Activated CD4-positive, alpha-beta T cell treated with anti-CD3 and anti-CD28 coated beads, Interleukin-2, amount 10 ng/mL, durations not matched to agents 7 days and 5 days (primary cell): Measurements from ENCODE around the gene RABEP2. TPM values are rescaled to one million over a fixed set of nuclear protein-coding genes. Genes with fewer than 3 reads are reported as not detected.
A peak's percentile ranks its signal among the peaks of the same experiment; 100 is the strongest.
"Not testable (repeated sequence)": the region's sequence is repeated elsewhere in the genome, so short reads cannot be mapped to it uniquely, and the experiment has no call there.

Source experiments
- CTCF ChIA-PET: fragments of 350-600 bp; sonication (Branson Sonifier 250); formaldehyde crosslinking; loops from one replicate; lab custom pipeline; 2021; ENCODE audit warnings: antibody characterized with exemption; lab: Charles Lee
- POLR2A ChIA-PET: fragments of 350-600 bp; sonication (Branson Sonifier 250); formaldehyde crosslinking; loops from one replicate; lab custom pipeline; 2021; ENCODE audit warnings: antibody characterized with exemption; lab: Charles Lee
- DNase-seq: peaks from one replicate; pipeline ENCODE4 v3.0.0-alpha.2; 2020
- H3K27ac Mint-ChIP-seq: one replicate; pipeline ENCODE4 v1.8.0; 2021; ENCODE audit warnings: mild to moderate bottlenecking, moderate library complexity, mixed read lengths
- H3K27me3 Mint-ChIP-seq: one replicate; pipeline ENCODE4 v1.8.0; 2021; ENCODE audit warnings: mixed read lengths
- H3K36me3 Mint-ChIP-seq: one replicate; pipeline ENCODE4 v1.8.0; 2021; ENCODE audit warnings: low read depth, mixed read lengths
- H3K4me1 Mint-ChIP-seq: one replicate; pipeline ENCODE4 v1.8.0; 2021; ENCODE audit warnings: mixed read lengths
- H3K4me3 Mint-ChIP-seq: one replicate; pipeline ENCODE4 v1.8.0; 2021; ENCODE audit warnings: mild to moderate bottlenecking, moderate library complexity, mixed read lengths
- H3K9me3 Mint-ChIP-seq: one replicate; pipeline ENCODE4 v1.8.0; 2021; ENCODE audit warnings: mixed read lengths
- total RNA-seq, 2 experiments: library from RNA; stranded (reverse); gene quantifications; one replicate each; pipeline ENCODE4 v1.2.3, GENCODE V29; 2021

Gene RABEP2
- total RNA-seq, 2 experiments from 2014 or later = 16.8 to 21.1 TPM

DNA sequence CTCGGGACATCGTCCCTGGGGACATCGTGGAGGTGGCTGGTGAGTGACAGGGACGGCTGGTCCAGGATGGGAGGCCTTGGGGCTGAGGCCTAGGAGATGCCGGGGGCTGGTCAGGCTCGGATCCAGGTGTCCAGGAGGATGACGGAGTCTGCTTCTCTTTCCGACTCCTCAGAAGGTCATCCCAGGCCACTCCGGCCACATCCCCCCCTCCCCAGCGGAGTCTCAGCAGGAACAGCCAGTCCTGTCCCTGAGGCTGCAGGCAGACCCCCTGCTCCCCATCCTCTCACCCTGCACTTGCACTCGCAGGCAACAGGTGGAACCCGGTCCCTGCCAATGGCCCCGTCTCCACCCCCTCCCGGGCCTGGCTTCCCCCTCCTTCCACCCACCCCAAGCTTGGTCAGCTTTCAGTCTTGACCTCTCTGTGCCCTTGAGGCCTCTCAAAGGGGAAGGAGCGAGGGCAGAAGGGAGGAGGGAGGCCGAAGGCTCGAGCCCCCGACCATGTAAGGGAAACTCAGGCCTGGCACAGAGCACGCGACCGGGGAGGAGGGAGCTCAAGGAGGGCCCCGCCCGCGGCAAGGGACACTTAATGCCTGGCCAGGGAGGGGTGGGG lies 42.4 kb downstream of the RABEP2 start:
- ChIA-PET POLR2A (interaction anchor here (0.7 kb wide), 1 partner anchor 26 kb away, joined by 3 read pairs; no protein-coding TSS in a partner anchor), CTCF (no interaction called here)
- H3K4me1 Mint-ChIP-seq = peaks cover 26% of the 10 kb centered on the region
- H3K27me3 Mint-ChIP-seq = peaks cover 1% of the 10 kb centered on the region
- DNase-seq = no peak
- no peaks in the 10 kb centered on the region for H3K9me3 Mint-ChIP-seq
- no peak overlapping the region for H3K4me3 Mint-ChIP-seq
- H3K27ac Mint-ChIP-seq = no peak overlapping the region
- no peaks in the 10 kb centered on the region for H3K36me3 Mint-ChIP-seq

DNA sequence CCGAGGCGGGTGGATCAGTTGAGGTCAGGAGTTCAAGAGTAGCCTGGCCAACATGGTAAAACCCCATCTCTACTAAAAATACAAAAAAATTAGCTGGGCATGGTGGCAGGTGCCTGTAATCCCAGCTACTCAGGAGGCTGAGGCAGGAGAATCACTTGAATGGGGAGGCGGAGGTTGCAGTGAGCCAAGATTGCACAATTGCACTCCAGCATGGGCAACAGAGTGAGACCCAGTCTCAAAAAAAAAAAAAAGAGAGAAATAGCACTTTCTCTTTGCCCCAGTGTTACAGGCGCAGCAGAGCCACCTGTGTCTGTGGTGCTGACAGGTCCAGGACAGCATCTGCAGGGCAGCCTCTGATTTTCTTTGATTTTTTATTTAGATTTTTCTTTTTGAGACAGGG lies 43.5 kb downstream of the RABEP2 start:
- H3K36me3 Mint-ChIP-seq, DNase-seq, H3K9me3 Mint-ChIP-seq, POLR2A ChIA-PET, H3K27me3 Mint-ChIP-seq: not testable (repeated sequence)
- Mint-ChIP-seq H3K27ac (peak overlapping the region; percentile 36), H3K4me3 (peak overlapping the region; percentile 91), H3K4me1 (peaks cover 29% of the 10 kb centered on the region)
- CTCF ChIA-PET = interaction anchor here (0.6 kb wide), 1 partner anchor 1584 kb away, joined by 4 read pairs; no protein-coding TSS in a partner anchor

DNA sequence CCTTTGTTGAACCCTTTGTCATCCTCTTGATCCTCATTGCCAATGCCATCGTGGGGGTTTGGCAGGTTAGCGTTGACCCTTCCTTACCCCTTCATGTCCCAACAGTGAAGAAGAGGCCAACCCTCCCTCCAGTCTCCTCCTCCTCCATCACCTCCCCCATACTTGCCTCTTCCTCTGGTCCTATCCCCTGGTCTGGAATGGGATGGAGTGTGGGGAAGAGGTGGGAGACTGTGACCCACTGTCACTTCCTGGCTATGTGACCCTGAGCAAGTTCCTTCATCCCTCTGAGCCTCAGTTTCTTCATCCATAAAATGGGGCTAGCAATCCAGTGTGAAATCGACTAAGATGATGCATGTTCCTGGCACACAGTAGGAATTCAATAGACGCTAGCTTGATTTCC lies 44.1 kb downstream of the RABEP2 start:
- ChIA-PET CTCF (interaction anchor here (0.6 to 1.2 kb wide), 3 partner anchors 45 to 1584 kb away, joined by 4 to 5 read pairs (median 4); partner anchors contain the start of gene RABEP2), POLR2A (no interaction called here)
- peaks cover 29% of the 10 kb centered on the region for H3K4me1 Mint-ChIP-seq
- peaks cover 1% of the 10 kb centered on the region for H3K27me3 Mint-ChIP-seq
- peak overlapping the region; percentile 91 for H3K4me3 Mint-ChIP-seq
- no peaks in the 10 kb centered on the region for H3K9me3 Mint-ChIP-seq
- H3K36me3 Mint-ChIP-seq = no peaks in the 10 kb centered on the region
- DNase-seq = no peak
- peak overlapping the region; percentile 65 for H3K27ac Mint-ChIP-seq

DNA sequence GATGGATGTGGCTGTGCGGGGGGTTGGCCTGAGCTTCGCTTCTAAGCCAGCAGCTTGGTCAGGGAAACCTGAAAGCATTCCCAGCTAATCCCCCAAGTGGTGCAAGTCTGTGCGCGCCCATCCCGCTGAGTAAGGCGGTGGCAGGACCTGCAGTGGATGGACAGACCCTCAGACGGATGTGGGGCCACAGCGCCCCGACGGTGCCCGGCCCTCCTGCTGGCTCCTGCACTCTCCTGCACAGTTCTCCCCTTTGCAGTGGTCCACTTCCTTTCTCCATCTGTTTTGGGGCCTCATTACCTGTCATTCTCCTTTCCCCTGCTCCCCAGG lies 44.5 kb downstream of the RABEP2 start:
- peaks cover 29% of the 10 kb centered on the region for H3K4me1 Mint-ChIP-seq
- H3K27me3 Mint-ChIP-seq = peaks cover 1% of the 10 kb centered on the region
- no peak for DNase-seq
- H3K27ac Mint-ChIP-seq = peak overlapping the region; percentile 83
- H3K36me3 Mint-ChIP-seq = no peaks in the 10 kb centered on the region
- no peaks in the 10 kb centered on the region for H3K9me3 Mint-ChIP-seq
- ChIA-PET POLR2A (no interaction called here), CTCF (interaction anchor here (0.6 to 1.4 kb wide), 4 partner anchors 13 to 67 kb away, joined by 3 to 5 read pairs (median 4); partner anchors contain the start of gene RABEP2)
- peak overlapping the region; percentile 91 for H3K4me3 Mint-ChIP-seq

DNA sequence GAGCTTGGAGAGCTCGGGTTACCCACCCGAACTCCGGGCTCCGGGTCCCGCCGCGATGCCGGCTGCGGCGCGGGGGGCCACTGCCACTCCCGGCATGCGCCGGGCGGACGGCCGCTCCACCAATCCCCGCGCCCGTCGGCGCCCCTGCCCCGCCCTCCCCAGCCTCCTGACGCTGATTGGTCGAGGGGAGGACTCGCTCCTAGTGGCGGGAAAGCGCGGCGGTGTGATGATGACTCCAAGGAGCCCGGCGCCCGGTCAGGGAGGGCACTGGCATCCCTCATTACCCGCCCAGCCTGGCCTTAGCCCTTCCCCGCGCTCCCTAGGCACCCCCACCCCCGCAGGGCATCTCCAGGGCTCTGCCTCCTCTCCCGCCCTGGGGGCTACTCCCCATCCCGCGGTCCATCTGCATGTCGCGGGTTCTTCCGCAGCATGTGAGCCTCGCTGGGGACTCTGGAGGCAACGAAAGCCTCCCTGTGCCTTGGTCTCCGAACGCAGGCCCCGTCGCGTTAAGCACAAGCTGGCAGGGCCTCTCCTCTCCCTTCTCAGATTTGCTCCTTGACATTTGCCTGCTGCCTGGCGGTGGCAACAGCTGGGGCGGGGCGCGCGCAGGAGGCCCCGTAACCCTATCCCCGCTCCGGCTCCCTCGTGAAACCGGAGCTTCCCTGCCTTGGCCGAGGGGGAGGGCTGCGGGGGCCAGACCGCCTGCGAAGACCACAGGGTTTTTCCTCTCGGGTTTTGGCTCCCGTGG lies 45.0 kb downstream of the RABEP2 start:
- Mint-ChIP-seq H3K27ac (peak overlapping the region; percentile 83), H3K27me3 (peaks cover 1% of the 10 kb centered on the region), H3K36me3 (no peaks in the 10 kb centered on the region), H3K4me3 (peak overlapping the region; percentile 91), H3K4me1 (peaks cover 29% of the 10 kb centered on the region), H3K9me3 (no peaks in the 10 kb centered on the region)
- ChIA-PET CTCF (interaction anchor here (0.6 to 1.8 kb wide), 9 partner anchors 9 to 77 kb away, joined by 3 to 6 read pairs (median 4); partner anchors contain the start of genes RABEP2, SH2B1 and TUFM), POLR2A (no interaction called here)
- peak; percentile 94 for DNase-seq

DNA sequence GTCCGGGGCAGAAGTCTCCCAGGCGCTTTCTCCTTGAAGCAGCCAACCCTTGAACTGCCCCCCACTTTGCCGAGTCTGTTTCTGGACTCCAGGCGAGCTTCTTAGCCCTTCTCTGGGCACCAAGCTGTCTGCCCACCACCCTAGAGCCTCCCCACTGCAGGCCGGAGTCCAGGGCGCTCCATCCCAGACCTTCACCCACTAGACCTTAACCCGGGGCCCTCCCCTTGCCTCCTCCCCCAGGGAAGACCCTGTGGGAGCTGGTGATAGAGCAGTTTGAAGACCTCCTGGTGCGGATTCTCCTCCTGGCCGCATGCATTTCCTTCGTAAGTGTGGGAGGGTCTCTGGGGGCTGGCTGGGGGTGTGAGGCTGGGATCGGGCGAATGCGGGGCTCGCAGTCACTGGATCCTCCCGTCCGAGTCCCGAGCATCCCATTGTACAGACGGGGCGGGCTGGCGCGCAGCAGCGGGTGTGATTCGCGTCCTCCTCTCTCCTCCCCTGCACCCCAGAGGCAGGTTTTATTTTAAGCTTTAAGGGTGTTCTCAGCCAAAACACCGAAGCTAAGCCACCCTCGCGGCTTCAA lies 45.7 kb downstream of the RABEP2 start:
- peak overlapping the region; percentile 82 for H3K27ac Mint-ChIP-seq
- CTCF ChIA-PET = interaction anchor here (0.8 to 1.8 kb wide), 7 partner anchors 10 to 78 kb away, joined by 3 to 6 read pairs (median 4); partner anchors contain the start of genes SH2B1 and TUFM
- POLR2A ChIA-PET = interaction anchor here (0.6 kb wide), 1 partner anchor 15 kb away, joined by 3 read pairs; no protein-coding TSS in a partner anchor

DNA sequence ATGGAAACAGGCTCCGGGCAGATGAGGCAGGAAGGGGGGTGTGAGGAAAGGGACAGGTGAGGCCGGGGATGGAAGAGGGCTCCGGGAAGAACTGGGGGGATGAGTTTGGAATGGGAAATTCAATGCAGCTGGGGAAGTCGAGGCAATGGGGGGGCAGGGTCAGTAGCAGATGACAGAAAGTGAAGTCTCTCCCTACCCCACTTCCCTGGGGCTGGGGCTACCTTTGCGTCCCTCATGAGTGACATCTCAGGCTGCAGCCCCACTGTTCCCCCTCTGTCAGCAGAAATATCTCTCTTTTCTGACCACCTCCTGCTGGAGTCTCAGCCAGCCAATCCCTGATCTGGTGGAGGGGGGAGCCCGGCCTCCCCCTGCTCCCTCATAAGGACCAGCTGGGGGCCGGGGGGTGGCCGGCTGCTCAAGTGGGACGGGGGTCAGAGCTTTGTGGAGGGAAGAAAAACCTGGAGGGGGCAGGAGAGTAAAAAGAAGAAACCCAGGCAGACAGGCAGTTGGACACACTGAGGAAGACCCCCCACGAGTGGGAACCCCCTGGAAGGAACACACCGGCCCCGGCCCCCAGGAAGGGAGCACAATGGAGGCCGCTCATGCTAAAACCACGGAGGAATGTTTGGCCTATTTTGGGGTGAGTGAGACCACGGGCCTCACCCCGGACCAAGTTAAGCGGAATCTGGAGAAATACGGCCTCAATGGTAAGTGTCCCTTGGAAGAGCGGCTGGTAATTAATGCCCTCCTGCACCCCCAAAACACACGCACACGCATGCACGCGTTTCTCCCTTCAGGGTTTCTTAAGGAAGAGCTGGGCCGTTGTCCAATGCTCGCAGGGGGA lies 46.7 kb downstream of the RABEP2 start, which contains the start of gene ATP2A1:
TSS of gene ATP2A1 (plus strand) at position 406 of the 844 bp plus-strand sequence. CDS start at position 590, 184 bp downstream.
- Mint-ChIP-seq H3K27me3 (peaks cover 1% of the 10 kb centered on the region), H3K4me3 (peak within 1 kb of the TSS; percentile 91), H3K9me3 (no peaks in the 10 kb centered on the region), H3K4me1 (peaks cover 29% of the 10 kb centered on the region), H3K36me3 (peaks cover 3% of the 10 kb centered on the region), H3K27ac (no peak within 1 kb of the TSS)
- no peak for DNase-seq
- POLR2A ChIA-PET = no interaction called here
- CTCF ChIA-PET = interaction anchor here (1.0 to 1.8 kb wide), 4 partner anchors 11 to 32 kb away, joined by 3 to 6 read pairs (median 4); partner anchors contain the start of genes SH2B1 and TUFM

More for the DNA sequence above, 45.7 kb downstream of the RABEP2 start:
- no peaks in the 10 kb centered on the region for H3K9me3 Mint-ChIP-seq
- H3K36me3 Mint-ChIP-seq = peaks cover 1% of the 10 kb centered on the region
- H3K27me3 Mint-ChIP-seq = peaks cover 1% of the 10 kb centered on the region
- H3K4me1 Mint-ChIP-seq = peaks cover 29% of the 10 kb centered on the region
- H3K4me3 Mint-ChIP-seq = peak overlapping the region; percentile 91
- DNase-seq = no peak

DNA sequence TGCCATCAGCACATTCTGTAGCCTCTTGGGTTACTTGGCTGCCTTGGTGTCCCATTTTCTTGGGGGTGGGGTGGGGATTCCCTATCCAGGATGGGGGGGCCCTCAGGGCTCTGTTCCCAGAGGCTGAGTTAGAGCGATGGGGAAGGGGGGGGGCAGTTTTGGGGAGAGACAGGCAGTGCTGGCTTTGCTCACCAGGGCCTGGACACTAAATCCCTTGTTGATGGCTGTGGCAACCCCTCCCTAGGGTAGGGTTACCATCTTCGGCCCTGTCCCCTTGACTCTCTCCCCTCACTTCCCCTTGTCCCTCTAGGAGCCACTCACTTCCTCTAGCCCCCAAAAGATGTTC lies 47.4 kb downstream of the RABEP2 start:
- Mint-ChIP-seq H3K4me1 (peaks cover 29% of the 10 kb centered on the region), H3K36me3 (peaks cover 3% of the 10 kb centered on the region), H3K27me3 (peaks cover 1% of the 10 kb centered on the region), H3K4me3 (peak overlapping the region; percentile 9), H3K9me3 (no peaks in the 10 kb centered on the region), H3K27ac (no peak overlapping the region)
- POLR2A ChIA-PET = no interaction called here
- no peak for DNase-seq
- CTCF ChIA-PET = interaction anchor here (1.0 kb wide), 1 partner anchor 15 kb away, joined by 4 read pairs; no protein-coding TSS in a partner anchor

DNA sequence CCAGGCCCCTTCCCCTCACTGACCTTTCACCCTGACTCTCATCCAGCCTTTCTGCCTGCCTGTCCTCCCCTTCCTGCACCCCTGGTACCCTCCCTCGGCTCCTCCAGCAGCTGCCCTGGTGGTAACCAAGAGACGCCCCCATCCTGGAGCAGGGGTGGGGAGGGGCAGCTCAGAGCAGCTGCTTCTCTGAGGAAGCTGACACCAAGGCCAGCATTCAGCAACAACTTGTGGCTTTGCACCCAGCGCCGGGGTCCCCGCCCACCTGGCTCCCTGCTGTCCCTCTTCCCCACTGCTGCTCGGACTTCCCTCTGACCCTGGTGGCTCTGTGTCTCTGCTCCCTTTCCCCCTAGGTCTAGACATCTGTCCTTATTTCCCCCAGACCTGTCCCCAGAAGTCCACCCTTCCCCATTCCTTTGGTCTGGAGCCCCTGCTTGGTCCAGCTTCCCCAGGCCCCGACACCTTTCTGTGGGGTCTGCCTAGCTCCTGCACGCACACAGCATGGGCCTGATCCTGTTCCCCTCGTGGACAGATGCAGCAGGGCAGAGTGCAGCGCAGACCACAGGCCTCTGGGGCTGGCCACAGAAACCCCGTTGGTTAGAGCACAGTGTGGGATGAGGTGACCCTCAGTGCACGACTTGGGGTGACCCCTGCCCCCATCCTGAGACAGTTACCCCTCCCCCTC lies 47.9 kb downstream of the RABEP2 start:
- DNase-seq = no peak
- H3K27me3 Mint-ChIP-seq = peaks cover 1% of the 10 kb centered on the region
- no peak overlapping the region for H3K4me3 Mint-ChIP-seq
- H3K4me1 Mint-ChIP-seq = peaks cover 29% of the 10 kb centered on the region
- CTCF ChIA-PET = interaction anchor here (1.0 kb wide), 1 partner anchor 14 kb away, joined by 4 read pairs; no protein-coding TSS in a partner anchor
- peaks cover 5% of the 10 kb centered on the region for H3K36me3 Mint-ChIP-seq
- no peak overlapping the region for H3K27ac Mint-ChIP-seq
- no peaks in the 10 kb centered on the region for H3K9me3 Mint-ChIP-seq
- POLR2A ChIA-PET = no interaction called here

DNA sequence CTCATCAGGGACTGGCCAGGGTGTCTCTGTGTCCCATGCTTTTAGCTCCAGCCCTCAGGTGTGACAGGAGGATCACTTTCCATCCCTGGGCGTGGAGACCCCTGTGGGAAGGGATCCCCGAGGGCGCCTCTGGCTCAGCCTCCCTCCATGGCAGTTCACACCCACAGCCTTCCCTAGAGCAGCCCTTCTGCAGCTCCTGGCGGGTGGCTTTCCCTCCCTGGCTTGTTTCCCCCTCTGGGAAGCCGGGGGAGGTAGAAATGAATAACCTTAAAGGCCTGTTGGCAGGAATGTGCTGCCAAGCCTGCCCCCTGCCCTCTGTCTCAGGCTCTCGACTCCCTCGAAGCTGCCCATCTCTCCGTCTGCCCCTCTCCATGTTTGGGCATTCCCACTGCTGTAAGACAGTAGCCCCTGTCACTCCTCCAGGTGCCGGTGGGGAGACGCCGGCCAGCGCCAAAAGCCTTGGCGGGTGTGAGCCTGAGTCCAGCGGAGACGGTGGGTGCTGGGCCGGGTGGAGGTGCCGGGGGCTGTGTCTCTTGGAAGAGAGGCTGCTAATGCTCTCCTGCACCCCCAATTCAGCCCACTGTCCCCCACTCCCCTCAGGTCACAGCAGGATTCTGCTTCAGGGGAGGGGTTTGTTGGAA lies 48.9 kb downstream of the RABEP2 start:
- no peak for DNase-seq
- no peak overlapping the region for H3K27ac Mint-ChIP-seq
- CTCF ChIA-PET = interaction anchor here (0.5 to 3.7 kb wide), 3 partner anchors 12 to 881 kb away, joined by 5 to 31 read pairs (median 13); partner anchors contain the start of gene SH2B1
- H3K36me3 Mint-ChIP-seq = peaks cover 5% of the 10 kb centered on the region
- peaks cover 1% of the 10 kb centered on the region for H3K27me3 Mint-ChIP-seq
- POLR2A ChIA-PET = no interaction called here
- H3K4me1 Mint-ChIP-seq = peaks cover 27% of the 10 kb centered on the region
- no peak overlapping the region for H3K4me3 Mint-ChIP-seq
- no peaks in the 10 kb centered on the region for H3K9me3 Mint-ChIP-seq
